SK-N-MC (cell line): ENCODE measurements around the gene NPIPB2.

Experiments used
- DNase-seq: peaks from one replicate; pipeline ENCODE4 v3.0.0-alpha.2; 2011; ENCODE audit warnings: low read depth, low spot score
- H3K27ac ChIP-seq: fragments of 200-600 bp; sonication (generic); 2 replicates; pipeline ENCODE4 v1.5.1; 2016; ENCODE audit warnings: mixed run types
- H3K36me3 ChIP-seq: fragments of 200-600 bp; sonication (generic); 2 replicates; pipeline ENCODE4 v1.6.1; 2017; ENCODE audit warnings: antibody characterized with exemption, low read length, mixed read lengths; ENCODE audit not compliant: insufficient read depth
- H3K4me3 ChIP-seq: fragments of 200-600 bp; sonication (generic); 2 replicates; pipeline ENCODE4 v1.5.1; 2016
- H3K9ac ChIP-seq: fragments of 200-600 bp; sonication (generic); 2 replicates; pipeline ENCODE4 v1.8.0; 2017; ENCODE audit warnings: mixed run types, mixed read lengths; ENCODE audit not compliant: insufficient read length
- H3K9me3 ChIP-seq: fragments of 200-600 bp; sonication (generic); 2 replicates; pipeline ENCODE4 v1.6.1; 2017; ENCODE audit warnings: low read depth, mild to moderate bottlenecking, antibody characterized with exemption, low read length, moderate library complexity, mixed read lengths
- EZH2 ChIP-seq: fragments of 200-600 bp; sonication (generic); IDR thresholded peaks from one replicate; pipeline ENCODE4 v1.6.1; 2017; ENCODE audit warnings: antibody characterized with exemption
- FOXP2 ChIP-seq: optimal IDR thresholded peaks from 2 replicates; pipeline ENCODE3; 2011; ENCODE audit warnings: mild to moderate bottlenecking, moderate library complexity; ENCODE audit not compliant: insufficient read depth; ENCODE audit errors: extremely low read length, control extremely low read depth
- POLR2AphosphoS5 ChIP-seq: IDR thresholded peaks from 2 replicates; pipeline ENCODE4 v1.6.1; 2012; ENCODE audit warnings: mild to moderate bottlenecking, low read depth, low read length, borderline replicate concordance

Gene NPIPB2

GRCh38 chr16:11914210-11915113 lies 27.4 kb downstream of the NPIPB2 start:
- Histone ChIP-seq H3K9me3 (no peaks in the 10 kb centered on the region), H3K9ac (peak overlapping the region; percentile 76), H3K27ac (no peak overlapping the region), H3K4me3 (peak overlapping the region; percentile 82), H3K36me3 (no peaks in the 10 kb centered on the region)
- no peak for DNase-seq
- TF ChIP-seq POLR2AphosphoS5 (peak; percentile 55; the same call in 1 of the 2 replicates), FOXP2 (no peak)

- no peak for DNase-seq
- H3K4me3 ChIP-seq, result peak overlapping the region; percentile 82
- H3K9me3 ChIP-seq, result no peaks in the 10 kb centered on the region
- H3K9ac ChIP-seq, result peak overlapping the region; percentile 76
- peaks cover 3% of the 10 kb centered on the region; the same call in 1 of the 2 replicates for H3K36me3 ChIP-seq
- no peak overlapping the region for H3K27ac ChIP-seq
- TF ChIP-seq FOXP2 (no peak), POLR2AphosphoS5 (no peak), EZH2 (no peak)
These were observed 28.3 kb downstream of the NPIPB2 start for GRCh38 chr16:11913425-11914079.

GRCh38 chr16:11909653-11910545 lies 31.9 kb downstream of the NPIPB2 start:
- H3K27ac ChIP-seq, result peak overlapping the region; percentile 22; the same call in 1 of the 2 replicates
- peaks cover 10% of the 10 kb centered on the region for H3K36me3 ChIP-seq
- no peak for DNase-seq
- TF ChIP-seq EZH2 (no peak), FOXP2 (no peak), POLR2AphosphoS5 (no peak)
- H3K4me3 ChIP-seq, result no peak overlapping the region
- no peaks in the 10 kb centered on the region for H3K9me3 ChIP-seq
- peak overlapping the region; percentile 43 for H3K9ac ChIP-seq

GRCh38 chr16:11907160-11907970 lies 34.5 kb downstream of the NPIPB2 start:
- TF ChIP-seq FOXP2 (no peak), POLR2AphosphoS5 (no peak), EZH2 (no peak)
- Histone ChIP-seq H3K4me3 (no peak overlapping the region), H3K27ac (no peak overlapping the region), H3K9ac (no peak overlapping the region), H3K36me3 (peaks cover 16% of the 10 kb centered on the region), H3K9me3 (no peaks in the 10 kb centered on the region)
- no peak for DNase-seq

- Histone ChIP-seq H3K9me3 (no peaks in the 10 kb centered on the region), H3K27ac (no peak overlapping the region), H3K9ac (no peak overlapping the region), H3K4me3 (no peak overlapping the region), H3K36me3 (peaks cover 13% of the 10 kb centered on the region)
- TF ChIP-seq POLR2AphosphoS5 (no peak), FOXP2 (no peak), EZH2 (no peak)
- DNase-seq, result no peak
These were observed 37.9 kb downstream of the NPIPB2 start for GRCh38 chr16:11903906-11904305.

GRCh38 chr16:11901091-11901490 lies 40.8 kb downstream of the NPIPB2 start:
- no peak for DNase-seq
- Histone ChIP-seq H3K27ac (no peak overlapping the region), H3K9ac (no peak overlapping the region), H3K4me3 (no peak overlapping the region), H3K9me3 (no peaks in the 10 kb centered on the region), H3K36me3 (peaks cover 15% of the 10 kb centered on the region)
- no peak for TF ChIP-seq EZH2
- no peak for TF ChIP-seq FOXP2
- TF ChIP-seq POLR2AphosphoS5, result no peak

GRCh38 chr16:11896486-11897176 lies 45.2 kb downstream of the NPIPB2 start:
- Histone ChIP-seq H3K9me3 (no peaks in the 10 kb centered on the region), H3K36me3 (peaks cover 38% of the 10 kb centered on the region), H3K9ac (no peak overlapping the region), H3K4me3 (no peak overlapping the region), H3K27ac (peak overlapping the region; percentile 42)
- no peak for DNase-seq
- TF ChIP-seq FOXP2, result no peak
- TF ChIP-seq EZH2, result no peak
- TF ChIP-seq POLR2AphosphoS5, result no peak

GRCh38 chr16:11893571-11893970 lies 48.3 kb downstream of the NPIPB2 start:
- no peak for TF ChIP-seq EZH2
- TF ChIP-seq FOXP2, result no peak
- TF ChIP-seq POLR2AphosphoS5, result no peak
- DNase-seq, result no peak
- no peaks in the 10 kb centered on the region for H3K9me3 ChIP-seq
- H3K4me3 ChIP-seq, result no peak overlapping the region
- peaks cover 50% of the 10 kb centered on the region for H3K36me3 ChIP-seq
- no peak overlapping the region for H3K27ac ChIP-seq
- no peak overlapping the region for H3K9ac ChIP-seq
